ENCODE measurements around the gene COQ8A.

- no peak for TF ChIP-seq RAD21 (IDR thresholded peaks at IDR 0.05; ENCODE audit: low read length)
- TF ChIP-seq EZH2phosphoT487 (IDR thresholded peaks at IDR 0.05; ENCODE audit: borderline replicate concordance, low read depth), result no peak
- TF ChIP-seq TAF1 (IDR thresholded peaks at IDR 0.05; ENCODE audit: borderline replicate concordance, low read depth, low read length), result no peak
- TF ChIP-seq SMC3 (IDR thresholded peaks at IDR 0.05; ENCODE audit: low read depth, low read length), result no peak
- no peak for TF ChIP-seq JUND (IDR thresholded peaks at IDR 0.05)
- no peak for TF ChIP-seq TEAD4 (IDR thresholded peaks at IDR 0.05; ENCODE audit: borderline replicate concordance, insufficient read depth)
- TF ChIP-seq CTCF (IDR thresholded peaks at IDR 0.05), result no peak
- no peak for TF ChIP-seq RFX5 (IDR thresholded peaks at IDR 0.05; ENCODE audit: low read length)
- TF ChIP-seq EP300 (IDR thresholded peaks at IDR 0.05; ENCODE audit: borderline replicate concordance in 1 of 2, low read depth in 1 of 2, low read length in 1 of 2), result no peak
- TF ChIP-seq POLR2AphosphoS5 (IDR thresholded peaks at IDR 0.05; ENCODE audit: low read depth, low read length), result no peak
- no peak for TF ChIP-seq YY1 (IDR thresholded peaks at IDR 0.05; ENCODE audit: low read depth)
- TF ChIP-seq FOXM1 (IDR thresholded peaks at IDR 0.05; ENCODE audit: low read depth), result no peak
Measured at GRCh38 chr1:227032396-227032795, 92.3 kb downstream of the COQ8A start.
